Smooth muscle cell (in vitro differentiated cells): ENCODE measurements around the gene ENTREP1. TPM values are rescaled to one million over a fixed set of nuclear protein-coding genes. Genes with fewer than 3 reads are reported as not detected.

Experiments
- DNase-seq: peaks from one replicate; lab custom pipeline; 2025; ENCODE audit not compliant: unreplicated experiment; lab: John Stamatoyannopoulos, UW
- H2AFZ ChIP-seq: fragments of 200-600 bp; sonication (generic); 2 replicates; pipeline ENCODE4 v1.6.0; 2016; ENCODE audit warnings: antibody characterized with exemption, low read depth, mild to moderate bottlenecking
- H3F3A ChIP-seq: fragments of 200-600 bp; sonication (generic); 2 replicates; pipeline ENCODE4 v1.6.0; 2017; ENCODE audit warnings: antibody characterized with exemption, low read depth
- H3K27ac ChIP-seq: fragments of 200-600 bp; sonication (generic); 2 replicates; pipeline ENCODE4 v1.5.1; 2016; ENCODE audit warnings: low read depth, mild to moderate bottlenecking
- H3K27me3 ChIP-seq: fragments of 200-600 bp; sonication (generic); 2 replicates; pipeline ENCODE4 v1.6.1; 2016; ENCODE audit warnings: low read depth, mild to moderate bottlenecking
- H3K36me3 ChIP-seq: fragments of 200-600 bp; sonication (generic); 2 replicates; pipeline ENCODE4 v1.5.1; 2016; ENCODE audit warnings: low read depth
- H3K4me1 ChIP-seq: fragments of 200-600 bp; sonication (generic); 2 replicates; pipeline ENCODE4 v1.5.1; 2016; ENCODE audit warnings: low read depth
- H3K4me2 ChIP-seq: fragments of 200-600 bp; sonication (generic); 2 replicates; pipeline ENCODE4 v1.6.0; 2016; ENCODE audit warnings: mild to moderate bottlenecking
- H3K4me3 ChIP-seq: fragments of 200-600 bp; sonication (generic); 2 replicates; pipeline ENCODE4 v1.5.1; 2016; ENCODE audit warnings: mild to moderate bottlenecking
- H3K79me2 ChIP-seq: fragments of 200-600 bp; sonication (generic); 2 replicates; pipeline ENCODE4 v1.6.0; 2016; ENCODE audit warnings: low read depth, mild to moderate bottlenecking
- H3K9ac ChIP-seq: fragments of 200-600 bp; sonication (generic); 2 replicates; pipeline ENCODE4 v1.6.0; 2016; ENCODE audit warnings: low read depth
- H3K9me3 ChIP-seq: fragments of 200-600 bp; sonication (generic); replicated peaks from 2 replicates; pipeline ENCODE4 v1.5.1; 2016; ENCODE audit warnings: low read depth
- H4K20me1 ChIP-seq: fragments of 200-600 bp; sonication (generic); 2 replicates; pipeline ENCODE4 v1.6.0; 2016; ENCODE audit warnings: low read depth
- WGBS: methylation state at CpG from one replicate; pipeline ENCODE4 v1.1.7; 2016; ENCODE audit warnings: low lambda C conversion rate; 5-methylcytosine and 5-hydroxymethylcytosine counted together
- polyA plus RNA-seq: library from polyadenylated mRNA; unstranded; fragments of >200 nt; fragmentation: Nextera tagmentation; extraction: Ambion mirVana; gene quantifications from 2 replicates; pipeline ENCODE4 v1.2.1, GENCODE V29; 2016
- total RNA-seq: library from RNA; depleted of rRNA; stranded (reverse); fragments of >200 nt; gene quantifications from 2 replicates; pipeline ENCODE4 v1.2.3, GENCODE V29; 2014
- TF ChIP-seq, protein P1 (sequence below): fragments of 200-600 bp; sonication (generic); IDR thresholded peaks from 2 replicates; pipeline ENCODE4 v1.5.1; 2017; ENCODE audit warnings: borderline replicate concordance, mild to moderate bottlenecking, antibody characterized with exemption; ENCODE audit not compliant: insufficient read depth, poor library complexity, severe bottlenecking

The ENTREP1 gene
- total and polyA plus RNA-seq, 2 experiments from 2014 or later: 2.4 to 7.3 TPM

DNA sequence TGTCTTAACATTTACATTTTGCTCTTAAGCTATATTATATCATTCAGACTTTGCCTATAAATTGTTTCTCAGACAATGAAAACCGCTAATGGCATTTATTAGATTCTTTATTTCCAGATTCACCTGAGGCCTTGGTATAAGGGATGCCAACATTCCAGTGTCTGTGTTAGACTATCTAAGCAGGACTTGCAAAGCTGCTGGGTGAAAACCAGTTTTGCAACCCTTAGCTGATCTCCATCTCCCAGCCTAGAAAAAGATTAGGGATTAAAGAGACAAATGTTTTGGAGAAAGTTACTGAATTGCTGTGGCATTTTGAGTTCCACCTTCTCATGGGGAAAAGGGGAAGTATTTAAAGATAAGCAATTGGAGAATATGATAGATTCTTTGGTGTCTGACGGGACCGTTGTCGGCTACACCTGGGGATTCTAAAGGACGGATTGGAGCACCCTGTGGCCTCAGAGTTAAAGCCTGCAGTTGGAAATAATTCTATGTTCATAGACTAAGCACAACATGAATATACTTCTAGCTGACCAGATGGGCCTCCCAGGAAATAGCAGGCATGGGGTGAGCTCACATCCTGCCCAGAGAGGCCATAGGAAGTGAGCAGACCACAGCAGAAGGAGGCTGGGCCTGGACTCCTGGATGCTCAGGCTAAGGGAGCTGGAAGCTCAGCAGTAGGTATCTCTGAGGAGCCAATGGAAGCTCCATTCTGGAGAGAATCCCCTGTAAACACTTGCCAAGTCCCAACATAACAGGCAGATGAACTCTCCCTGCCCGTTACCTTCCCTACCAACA lies 21.8 kb downstream of the ENTREP1 start:
- 83% methylated on average over 6 of the region's 6 CpGs for WGBS
- peaks cover 6% of the 10 kb centered on the region for H3K4me1 ChIP-seq
- no peaks in the 10 kb centered on the region for H3K27me3 ChIP-seq
- H4K20me1 ChIP-seq: no peaks in the 10 kb centered on the region
- no peaks in the 10 kb centered on the region for H3F3A ChIP-seq
- H3K9me3 ChIP-seq: no peaks in the 10 kb centered on the region
- H3K27ac ChIP-seq: no peak overlapping the region
- H2AFZ ChIP-seq: no peak overlapping the region
- no peak for DNase-seq
- TF ChIP-seq, protein P1, sequence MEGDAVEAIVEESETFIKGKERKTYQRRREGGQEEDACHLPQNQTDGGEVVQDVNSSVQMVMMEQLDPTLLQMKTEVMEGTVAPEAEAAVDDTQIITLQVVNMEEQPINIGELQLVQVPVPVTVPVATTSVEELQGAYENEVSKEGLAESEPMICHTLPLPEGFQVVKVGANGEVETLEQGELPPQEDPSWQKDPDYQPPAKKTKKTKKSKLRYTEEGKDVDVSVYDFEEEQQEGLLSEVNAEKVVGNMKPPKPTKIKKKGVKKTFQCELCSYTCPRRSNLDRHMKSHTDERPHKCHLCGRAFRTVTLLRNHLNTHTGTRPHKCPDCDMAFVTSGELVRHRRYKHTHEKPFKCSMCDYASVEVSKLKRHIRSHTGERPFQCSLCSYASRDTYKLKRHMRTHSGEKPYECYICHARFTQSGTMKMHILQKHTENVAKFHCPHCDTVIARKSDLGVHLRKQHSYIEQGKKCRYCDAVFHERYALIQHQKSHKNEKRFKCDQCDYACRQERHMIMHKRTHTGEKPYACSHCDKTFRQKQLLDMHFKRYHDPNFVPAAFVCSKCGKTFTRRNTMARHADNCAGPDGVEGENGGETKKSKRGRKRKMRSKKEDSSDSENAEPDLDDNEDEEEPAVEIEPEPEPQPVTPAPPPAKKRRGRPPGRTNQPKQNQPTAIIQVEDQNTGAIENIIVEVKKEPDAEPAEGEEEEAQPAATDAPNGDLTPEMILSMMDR: no peak
- H3K4me3 ChIP-seq: no peak overlapping the region
- peak overlapping the region; percentile 15 for H3K4me2 ChIP-seq
- H3K36me3 ChIP-seq: no peaks in the 10 kb centered on the region
- no peak overlapping the region for H3K9ac ChIP-seq
- no peaks in the 10 kb centered on the region for H3K79me2 ChIP-seq

DNA sequence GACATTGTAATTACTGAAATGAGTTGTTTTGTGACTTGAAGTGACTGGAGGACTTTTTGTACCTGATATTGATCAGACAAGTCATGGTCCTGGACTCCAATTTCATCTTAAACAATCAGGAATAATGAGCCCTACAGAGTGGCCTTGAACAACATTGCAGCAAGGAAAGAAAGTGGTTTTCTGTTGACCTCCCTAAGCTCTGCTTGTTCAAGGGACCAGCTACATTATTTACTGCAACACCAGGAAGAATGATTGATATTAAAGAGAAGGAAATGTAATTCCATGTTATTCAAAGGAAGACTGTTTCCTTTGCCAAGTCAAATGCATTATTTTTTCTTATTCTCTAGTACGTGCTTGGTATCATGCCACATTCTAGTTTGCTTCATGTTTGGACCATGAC lies 22.6 kb downstream of the ENTREP1 start:
- Histone ChIP-seq H3K27me3 (no peaks in the 10 kb centered on the region), H2AFZ (no peak overlapping the region), H3K36me3 (no peaks in the 10 kb centered on the region), H3K27ac (no peak overlapping the region), H3K9ac (no peak overlapping the region), H3K9me3 (no peaks in the 10 kb centered on the region), H3K79me2 (no peaks in the 10 kb centered on the region), H3K4me2 (no peak overlapping the region), H4K20me1 (no peaks in the 10 kb centered on the region), H3K4me3 (no peak overlapping the region), H3F3A (no peaks in the 10 kb centered on the region), H3K4me1 (peaks cover 6% of the 10 kb centered on the region)
- DNase-seq: no peak
- 97% methylated on average over 1 of the region's 1 CpG for WGBS
- TF ChIP-seq, protein P1: no peak

GRCh38 chr9:69351227-69351626 lies 26.2 kb downstream of the ENTREP1 start:
- Histone ChIP-seq H3K9ac (no peak overlapping the region), H3K27me3 (no peaks in the 10 kb centered on the region), H3K4me2 (no peak overlapping the region), H4K20me1 (no peaks in the 10 kb centered on the region), H3K4me3 (no peak overlapping the region), H2AFZ (no peak overlapping the region), H3K27ac (no peak overlapping the region), H3F3A (no peaks in the 10 kb centered on the region), H3K9me3 (no peaks in the 10 kb centered on the region), H3K4me1 (no peaks in the 10 kb centered on the region), H3K36me3 (no peaks in the 10 kb centered on the region), H3K79me2 (no peaks in the 10 kb centered on the region)
- WGBS: 98% methylated on average over 3 of the region's 3 CpGs
- TF ChIP-seq, protein P1: no peak
- no peak for DNase-seq

DNA sequence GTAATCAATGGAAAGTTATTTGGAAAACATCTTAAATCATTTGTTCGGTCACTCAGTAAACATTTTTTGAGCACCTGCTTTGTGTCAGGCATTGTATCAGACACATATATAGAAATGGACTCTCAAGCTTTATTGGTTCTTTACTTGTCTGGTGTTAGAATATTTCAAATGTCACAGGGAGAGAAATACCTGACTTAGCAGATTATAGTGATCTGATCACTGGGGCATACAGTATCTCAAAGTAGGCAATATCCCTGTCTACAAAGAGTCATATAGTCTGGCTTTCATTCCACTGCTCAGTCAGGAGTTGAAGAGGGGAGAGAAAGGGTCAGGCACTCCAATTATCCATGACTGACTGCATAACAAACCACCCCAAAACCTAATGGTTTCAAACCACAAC lies 30.2 kb downstream of the ENTREP1 start:
- no peaks in the 10 kb centered on the region for H3K9me3 ChIP-seq
- no peak for DNase-seq
- H3K4me2 ChIP-seq: no peak overlapping the region
- no peaks in the 10 kb centered on the region for H3K79me2 ChIP-seq
- no peak overlapping the region for H3K9ac ChIP-seq
- no peaks in the 10 kb centered on the region for H3F3A ChIP-seq
- H3K36me3 ChIP-seq: no peaks in the 10 kb centered on the region
- H3K4me1 ChIP-seq: no peaks in the 10 kb centered on the region
- H3K27me3 ChIP-seq: no peaks in the 10 kb centered on the region
- H2AFZ ChIP-seq: no peak overlapping the region
- no peak overlapping the region for H3K4me3 ChIP-seq
- no peaks in the 10 kb centered on the region for H4K20me1 ChIP-seq
- H3K27ac ChIP-seq: no peak overlapping the region
- 84% methylated on average over 1 of the region's 1 CpG for WGBS
- TF ChIP-seq, protein P1: no peak
